Stimulated activated CD8-positive, alpha-beta memory T cell treated with anti-CD3 and anti-CD28 coated beads, Interleukin-15, amount 100 ng/mL, for 4 hours (primary cell): ENCODE measurements around the gene AGFG1.
"Not testable (repeated sequence)": the region's sequence is repeated elsewhere in the genome, so short reads cannot be mapped to it uniquely, and the experiment has no call there.

Experiments used
- DNase-seq, 2 donors: peaks; one replicate each; pipeline ENCODE4 v3.0.0-alpha.2; 2020; ENCODE audit warnings: low read depth in 2 of 2

Gene AGFG1

GRCh38 chr2:227499627-227500300, 27.8 kb downstream of the AGFG1 start:
- DNase-seq, result no peak

DNA sequence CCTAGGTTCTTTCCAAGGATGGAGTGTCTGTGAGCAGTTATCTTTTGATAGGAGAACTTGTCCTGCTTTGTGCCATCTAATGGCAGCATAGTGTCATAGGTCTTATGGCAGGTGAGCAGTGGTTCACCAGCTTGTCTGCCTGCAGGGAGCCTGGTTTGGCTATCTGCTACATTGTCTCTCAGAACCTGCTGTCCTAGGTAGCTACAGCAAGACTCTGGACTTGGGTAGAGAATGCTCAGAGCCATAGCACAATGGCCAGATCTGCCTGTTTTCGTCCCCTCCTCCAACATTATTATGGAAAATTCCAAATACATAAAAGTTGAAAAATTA, 28.3 kb downstream of the AGFG1 start:
- no peak for DNase-seq

GRCh38 chr2:227503433-227504406, 31.8 kb downstream of the AGFG1 start:
- DNase-seq, result no peak

GRCh38 chr2:227504700-227505099, 32.7 kb downstream of the AGFG1 start:
- no peak for DNase-seq

- DNase-seq, result no peak
These were observed 34.5 kb downstream of the AGFG1 start for GRCh38 chr2:227506456-227506855.

DNA sequence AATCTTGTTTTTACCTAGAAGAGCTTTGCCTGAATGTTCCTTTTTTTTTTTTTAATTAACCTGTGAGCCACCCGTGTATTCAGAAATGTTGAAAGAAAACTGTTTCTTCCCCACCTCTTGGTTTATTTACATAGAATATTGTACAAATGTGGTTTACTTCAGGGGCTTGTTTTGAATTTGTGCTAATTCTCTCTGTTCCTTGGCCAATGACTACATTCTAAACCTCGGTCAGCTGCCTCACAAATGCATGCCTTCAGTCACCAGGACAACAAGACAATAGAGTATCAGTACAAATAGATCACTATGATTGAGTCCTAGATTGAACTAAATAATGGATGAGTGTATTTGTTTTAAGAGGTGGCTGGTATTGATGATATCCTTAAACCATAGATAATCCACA, 36.0 kb downstream of the AGFG1 start:
- DNase-seq, result no peak

DNA sequence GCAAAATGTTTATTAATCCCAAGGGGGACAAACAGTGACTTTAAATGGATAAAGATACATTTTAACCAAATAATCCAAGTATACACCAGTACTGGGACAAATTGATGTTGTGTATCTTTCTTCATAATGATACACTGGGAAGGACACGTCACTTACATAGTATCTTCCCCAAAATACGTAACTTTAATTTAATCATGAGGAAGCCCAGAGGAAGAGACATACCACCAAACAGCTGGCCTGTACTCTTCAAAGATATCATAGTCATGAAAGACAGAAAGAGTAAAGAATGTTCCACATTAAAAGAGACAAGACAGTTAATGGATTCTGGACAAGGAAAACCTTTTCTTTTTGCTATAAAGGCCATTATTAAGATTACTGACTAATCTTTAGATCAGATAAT, 37.1 kb downstream of the AGFG1 start:
- DNase-seq, result no peak

DNA sequence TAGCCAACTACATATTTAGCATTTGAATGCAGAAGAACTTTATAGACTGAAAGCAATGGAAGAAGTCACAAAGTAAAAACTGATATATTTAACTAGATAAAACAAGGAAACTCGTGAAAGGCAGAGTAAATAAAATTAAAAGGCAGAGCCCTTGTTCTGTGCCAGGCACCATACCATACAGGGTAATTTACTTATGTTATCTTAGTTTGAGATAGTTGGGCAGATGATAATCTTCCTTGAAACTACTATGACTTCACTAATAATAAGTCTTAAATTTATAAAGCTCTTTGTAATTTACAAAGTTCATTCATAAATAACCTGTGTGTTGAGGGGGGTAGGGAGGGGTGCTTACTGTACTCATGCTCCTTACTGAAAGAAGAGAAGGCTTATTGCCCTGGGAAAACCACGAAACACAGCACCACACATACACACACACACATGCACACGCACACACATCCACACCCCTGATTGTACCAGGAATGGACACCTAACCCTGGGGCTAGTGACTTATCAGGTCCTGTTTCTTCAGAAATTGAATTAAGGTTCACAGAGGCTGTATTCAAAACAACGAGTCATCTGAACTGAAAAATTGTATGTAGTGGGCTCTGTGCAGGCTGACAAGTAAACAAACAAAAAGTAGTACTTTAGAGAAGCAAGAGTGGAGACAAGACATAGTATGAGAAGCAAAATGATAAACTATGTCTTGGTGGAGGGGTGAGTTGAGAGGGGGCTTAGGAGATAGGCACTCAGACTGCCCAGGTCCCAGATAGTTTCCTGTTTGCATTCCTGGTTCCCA, 38.1 kb downstream of the AGFG1 start:
- no peak for DNase-seq

DNA sequence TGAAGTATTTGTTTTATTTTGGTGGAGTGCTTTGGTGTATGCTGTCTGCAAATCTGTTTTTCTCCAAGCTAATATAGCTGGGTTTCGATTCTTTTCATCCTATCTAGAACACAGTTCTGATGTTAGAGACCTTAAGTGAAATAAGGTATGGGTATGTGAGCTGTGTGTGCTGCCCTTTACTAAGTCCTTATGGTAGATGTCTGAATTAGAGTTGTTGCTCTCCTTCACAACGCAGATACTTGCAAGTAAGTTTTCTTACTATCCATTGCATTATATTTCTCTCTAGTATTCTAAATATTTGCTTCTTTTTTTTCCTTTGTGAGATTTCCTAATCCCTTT, 38.6 kb downstream of the AGFG1 start:
- no peak for DNase-seq

DNA sequence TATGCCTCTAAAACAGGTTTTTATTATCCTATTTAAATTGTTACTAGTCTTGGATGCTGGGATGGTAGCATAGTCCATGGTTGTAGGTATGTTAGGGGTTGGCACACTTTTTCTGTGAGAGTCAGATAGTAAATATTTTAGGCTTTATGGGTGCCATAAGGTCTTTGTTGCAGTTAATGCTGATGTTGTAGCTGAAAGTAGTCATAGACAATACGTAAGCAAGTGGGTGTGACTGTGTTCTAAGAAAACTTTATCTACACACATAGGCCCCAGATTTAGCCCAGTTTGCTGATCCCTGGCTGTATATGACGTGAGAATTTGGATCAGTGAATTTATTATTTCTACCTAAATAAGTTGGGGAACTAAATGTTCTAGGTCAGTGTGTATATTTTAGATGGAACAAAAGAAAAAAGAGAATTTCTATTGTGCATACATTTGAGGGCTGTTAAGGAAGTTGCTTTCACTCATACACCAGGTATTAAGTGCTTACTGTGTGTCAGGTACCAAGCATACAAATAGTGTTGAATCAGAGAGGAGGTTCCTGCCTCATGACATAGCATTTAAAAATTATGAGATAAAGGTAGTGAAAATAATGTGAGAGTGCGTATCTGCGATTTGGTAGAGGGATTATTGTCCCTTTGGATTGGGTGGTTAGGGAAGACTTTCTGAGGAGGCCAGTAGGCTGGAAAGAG, 39.4 kb downstream of the AGFG1 start:
- no peak for DNase-seq

DNA sequence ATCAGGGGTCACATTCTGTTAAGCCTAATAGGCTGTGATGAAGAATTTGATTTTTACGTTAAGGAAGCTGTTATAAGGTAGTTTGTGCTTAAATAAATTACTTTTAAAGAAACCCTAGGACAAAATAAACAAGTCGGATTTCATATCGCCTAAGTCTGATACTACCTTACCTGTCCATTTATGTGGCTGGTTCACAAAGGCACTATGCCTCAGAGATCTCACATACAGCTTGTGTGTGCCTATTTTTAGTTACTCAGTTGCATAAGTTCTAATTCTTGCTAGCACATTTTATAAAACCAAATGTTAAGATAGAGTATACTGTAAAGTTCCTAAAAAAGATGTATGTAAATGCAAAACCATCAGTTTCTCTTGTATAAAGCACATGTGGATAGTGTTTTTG, 40.0 kb downstream of the AGFG1 start:
- no peak for DNase-seq

GRCh38 chr2:227513113-227513512, 41.2 kb downstream of the AGFG1 start:
- no peak for DNase-seq

GRCh38 chr2:227515742-227516141, 43.8 kb downstream of the AGFG1 start:
- DNase-seq, result no peak

DNA sequence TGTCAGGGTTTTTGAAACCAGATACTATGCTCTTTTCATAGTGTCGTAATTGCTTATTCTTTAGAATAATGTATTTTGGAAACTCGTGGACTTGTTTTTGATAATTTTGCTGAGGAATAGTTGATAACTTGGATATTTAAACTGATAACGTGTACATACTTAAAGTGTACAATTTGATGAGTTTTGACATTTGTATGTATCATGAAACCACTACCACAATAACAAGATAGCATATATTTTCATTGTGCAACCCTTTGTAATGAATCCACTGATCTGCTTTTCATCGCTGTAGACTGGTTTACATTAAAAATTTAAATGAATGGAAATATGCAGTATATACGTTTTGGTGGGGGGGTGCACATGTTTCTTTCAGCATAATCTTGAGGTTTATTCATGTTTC, 45.8 kb downstream of the AGFG1 start:
- no peak for DNase-seq

GRCh38 chr2:227518278-227518865, 46.4 kb downstream of the AGFG1 start:
- DNase-seq, result not testable (repeated sequence)

- not testable (repeated sequence) for DNase-seq
These were observed 49.2 kb downstream of the AGFG1 start for GRCh38 chr2:227521178-227521577.

- DNase-seq, result no peak
These were observed 52.7 kb downstream of the AGFG1 start for GRCh38 chr2:227524665-227525064.

GRCh38 chr2:227527351-227527750, 55.4 kb downstream of the AGFG1 start:
- DNase-seq, result no peak

DNA sequence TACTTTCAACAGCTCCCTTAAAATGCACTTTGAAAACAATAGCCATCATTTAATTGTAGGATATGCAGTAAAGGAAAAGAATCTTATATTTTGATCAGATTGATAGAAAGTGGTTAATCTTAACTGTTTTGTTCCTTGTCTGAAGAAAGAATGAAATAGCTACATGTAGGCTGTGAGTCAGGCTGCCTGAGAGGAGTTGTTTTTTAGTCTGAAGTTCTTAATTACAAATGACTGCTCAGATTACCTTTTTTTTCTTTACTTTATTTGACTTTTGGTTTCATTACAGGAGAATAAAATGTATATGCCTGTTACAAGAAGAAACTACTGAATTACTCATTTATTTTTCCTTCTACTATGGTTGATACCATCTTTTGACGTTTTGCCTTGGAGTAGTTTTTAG, 56.8 kb downstream of the AGFG1 start:
- no peak for DNase-seq

DNA sequence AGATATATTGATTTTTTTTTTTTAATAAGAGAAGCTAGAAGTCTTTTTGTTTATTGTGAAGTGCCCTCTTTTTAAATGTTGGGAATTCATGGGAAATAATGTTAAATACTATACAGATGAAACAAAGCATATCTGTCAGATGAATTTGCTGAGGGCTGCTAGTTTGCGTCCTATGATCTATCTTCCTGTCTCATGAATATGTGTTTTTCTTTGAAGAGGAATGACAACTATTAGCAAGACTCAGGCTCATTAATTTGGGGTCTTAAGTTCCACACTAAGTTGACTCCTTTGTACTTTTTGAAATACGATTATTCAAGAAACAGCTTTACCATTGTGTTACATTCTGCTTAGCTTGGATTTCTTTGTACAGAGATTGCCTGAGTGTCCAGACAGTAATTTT, 57.9 kb downstream of the AGFG1 start:
- no peak for DNase-seq

- no peak for DNase-seq
These were observed 62.8 kb downstream of the AGFG1 start for GRCh38 chr2:227534714-227535113.

DNA sequence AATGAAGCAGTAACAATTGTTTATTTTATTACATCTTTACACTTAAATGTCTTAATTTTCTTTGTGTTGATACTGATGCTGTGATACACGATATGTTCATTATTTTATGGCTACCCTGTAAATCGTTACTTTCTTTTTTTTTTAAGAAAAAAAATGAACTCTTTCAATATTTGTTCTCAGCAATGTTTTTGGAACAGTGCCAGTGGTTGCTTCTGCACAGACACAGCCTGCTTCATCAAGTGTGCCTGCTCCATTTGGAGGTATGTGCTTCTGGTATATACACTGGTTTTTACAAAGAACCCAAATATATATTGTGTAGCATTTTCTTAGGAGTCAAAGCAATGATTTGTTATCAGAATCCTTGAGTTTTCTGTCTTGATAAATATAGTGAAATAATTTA, 64.5 kb downstream of the AGFG1 start:
- no peak for DNase-seq
